Thyroid gland (tissue), 4 donors: ENCODE results near the gene RAD21L1. TPM values are rescaled to one million over a fixed set of nuclear protein-coding genes. Genes with fewer than 3 reads are reported as not detected.
"Not testable (repeated sequence)": the region's sequence is repeated elsewhere in the genome, so short reads cannot be mapped to it uniquely, and the experiment has no call there.

Source experiments
- DNase-seq, 2 donors: peaks; one replicate each; pipeline ENCODE4 v3.0.0-alpha.2; 2019
- H3K27ac ChIP-seq, 3 donors: fragments of 200-600 bp; sonication (generic); 1 replicate in 2 of 3; 2 replicates in 1 of 3; pipeline ENCODE4 v1.5.1; 2016 to 2019; ENCODE audit warnings: mild to moderate bottlenecking in 1 of 3, moderate library complexity in 1 of 3
- H3K27me3 ChIP-seq: fragments of 200-600 bp; sonication (generic); one replicate; pipeline ENCODE4 v1.5.1; 2019
- H3K36me3 ChIP-seq, 2 donors: fragments of 200-600 bp; sonication (generic); one replicate each; pipeline ENCODE4 v1.5.1; 2016 to 2019
- H3K4me1 ChIP-seq, 2 donors: fragments of 200-600 bp; sonication (generic); one replicate each; pipeline ENCODE4 v1.5.1; 2017 to 2019
- H3K4me3 ChIP-seq, 3 donors: fragments of 200-600 bp; sonication (generic); replicated peaks in 1 of 3; 1 replicate in 2 of 3; 2 replicates in 1 of 3; pipeline ENCODE4 v1.5.1; 2016; ENCODE audit warnings: mild to moderate bottlenecking in 1 of 3
- H3K9me3 ChIP-seq: fragments of 200-600 bp; sonication (generic); one replicate; pipeline ENCODE4 v1.5.1; 2017
- POLR2A ChIP-seq, 2 donors: fragments of 450-650 bp; IDR thresholded peaks; one replicate each; pipeline ENCODE4 v1.6.1; 2017; ENCODE audit warnings: antibody characterized with exemption in 2 of 2, mild to moderate bottlenecking in 2 of 2, moderate library complexity in 1 of 2
- WGBS, 2 donors: methylation state at CpG; one replicate each; pipeline ENCODE4 v1.1.5; 2017; 5-methylcytosine and 5-hydroxymethylcytosine counted together
- intact Hi-C: fragments of 100-400 bp; cut with DNase I; formaldehyde crosslinking; loops from one replicate; pipeline ENCODE4 v1.15.1; 2023
- total RNA-seq, 4 donors: library from RNA; depleted of rRNA; stranded (reverse); fragments of >200 nt; gene quantifications; one replicate each; pipeline ENCODE4 v1.2.3, GENCODE V29; 2016
- TF ChIP-seq, protein P1 (sequence below), 6 experiments: fragments of 200-600 bp in 3 of 6; fragments of 450-650 bp in 3 of 6; sonication (generic) in 3 of 6; IDR thresholded peaks; one replicate each; pipeline ENCODE4 v1.5.1; 2016 to 2019; ENCODE audit warnings: antibody characterized with exemption in 6 of 6, mild to moderate bottlenecking in 2 of 6, inconsistent platforms in 1 of 6, moderate library complexity in 1 of 6

Gene RAD21L1
- total RNA-seq, 4 donors from 2014 or later, result not detected

GRCh38 chr20:1241456-1241855 lies 15.6 kb downstream of the RAD21L1 start:
- DNase-seq, result no peak
- no peaks in the 10 kb centered on the region for H3K36me3 ChIP-seq
- no peak overlapping the region for H3K4me3 ChIP-seq
- TF ChIP-seq, protein P1, sequence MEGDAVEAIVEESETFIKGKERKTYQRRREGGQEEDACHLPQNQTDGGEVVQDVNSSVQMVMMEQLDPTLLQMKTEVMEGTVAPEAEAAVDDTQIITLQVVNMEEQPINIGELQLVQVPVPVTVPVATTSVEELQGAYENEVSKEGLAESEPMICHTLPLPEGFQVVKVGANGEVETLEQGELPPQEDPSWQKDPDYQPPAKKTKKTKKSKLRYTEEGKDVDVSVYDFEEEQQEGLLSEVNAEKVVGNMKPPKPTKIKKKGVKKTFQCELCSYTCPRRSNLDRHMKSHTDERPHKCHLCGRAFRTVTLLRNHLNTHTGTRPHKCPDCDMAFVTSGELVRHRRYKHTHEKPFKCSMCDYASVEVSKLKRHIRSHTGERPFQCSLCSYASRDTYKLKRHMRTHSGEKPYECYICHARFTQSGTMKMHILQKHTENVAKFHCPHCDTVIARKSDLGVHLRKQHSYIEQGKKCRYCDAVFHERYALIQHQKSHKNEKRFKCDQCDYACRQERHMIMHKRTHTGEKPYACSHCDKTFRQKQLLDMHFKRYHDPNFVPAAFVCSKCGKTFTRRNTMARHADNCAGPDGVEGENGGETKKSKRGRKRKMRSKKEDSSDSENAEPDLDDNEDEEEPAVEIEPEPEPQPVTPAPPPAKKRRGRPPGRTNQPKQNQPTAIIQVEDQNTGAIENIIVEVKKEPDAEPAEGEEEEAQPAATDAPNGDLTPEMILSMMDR (IDR thresholded peaks at IDR 0.05), result no peak
- TF ChIP-seq POLR2A (IDR thresholded peaks at IDR 0.05), result no peak
- intact Hi-C loops, result no loop called here
- H3K27ac ChIP-seq, result no peak overlapping the region
- no peaks in the 10 kb centered on the region for H3K27me3 ChIP-seq
- H3K4me1 ChIP-seq, result no peaks in the 10 kb centered on the region
- H3K9me3 ChIP-seq, result no peaks in the 10 kb centered on the region

GRCh38 chr20:1242099-1242498 lies 16.3 kb downstream of the RAD21L1 start:
- no peak for TF ChIP-seq POLR2A (IDR thresholded peaks at IDR 0.05)
- TF ChIP-seq, protein P1 (IDR thresholded peaks at IDR 0.05), result no peak
- Histone ChIP-seq H3K9me3 (no peaks in the 10 kb centered on the region), H3K4me1 (no peaks in the 10 kb centered on the region), H3K4me3 (no peak overlapping the region), H3K27ac (no peak overlapping the region), H3K27me3 (no peaks in the 10 kb centered on the region), H3K36me3 (no peaks in the 10 kb centered on the region)
- no peak for DNase-seq
- WGBS, 2 donors, result 85 to 92% methylated on average over 3 of the region's 3 CpGs
- intact Hi-C loops, result no loop called here

GRCh38 chr20:1242530-1242929 lies 16.7 kb downstream of the RAD21L1 start:
- 65 to 66% methylated on average over 2 of the region's 2 CpGs for WGBS, 2 donors
- Histone ChIP-seq H3K4me1 (no peaks in the 10 kb centered on the region), H3K36me3 (no peaks in the 10 kb centered on the region), H3K27me3 (no peaks in the 10 kb centered on the region), H3K4me3 (no peak overlapping the region), H3K9me3 (no peaks in the 10 kb centered on the region), H3K27ac (no peak overlapping the region)
- intact Hi-C loops, result no loop called here
- no peak for DNase-seq
- TF ChIP-seq, protein P1 (IDR thresholded peaks at IDR 0.05), result no peak
- TF ChIP-seq POLR2A (IDR thresholded peaks at IDR 0.05), result no peak

- intact Hi-C loops, result no loop called here
- no peak for DNase-seq
- Histone ChIP-seq H3K27me3 (no peaks in the 10 kb centered on the region), H3K9me3 (no peaks in the 10 kb centered on the region), H3K27ac (no peak overlapping the region), H3K36me3 (no peaks in the 10 kb centered on the region), H3K4me3 (no peak overlapping the region), H3K4me1 (no peaks in the 10 kb centered on the region)
- no peak for TF ChIP-seq POLR2A (IDR thresholded peaks at IDR 0.05)
- 67 to 72% methylated on average over 2 of the region's 2 CpGs for WGBS, 2 donors
Measured at GRCh38 chr20:1245578-1245977, 19.7 kb downstream of the RAD21L1 start.

DNA sequence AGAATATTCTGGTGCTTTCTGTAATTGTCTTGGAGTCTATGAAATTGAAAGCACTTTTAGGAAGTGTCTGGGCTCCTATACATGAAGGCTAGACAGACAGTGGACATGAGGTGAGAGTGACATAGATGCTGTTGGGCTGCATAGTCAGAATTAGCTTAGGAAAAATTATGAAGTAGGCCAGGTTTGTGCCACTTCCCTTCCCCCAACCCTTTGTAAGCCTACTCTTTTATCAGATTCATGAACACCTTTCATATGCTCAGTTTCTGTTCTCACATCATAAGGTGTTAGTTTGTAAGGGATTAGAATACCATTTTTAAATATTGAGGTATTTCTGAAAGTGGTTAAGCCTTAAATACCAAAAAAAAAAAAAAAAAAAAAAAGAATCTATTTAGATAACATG lies 21.8 kb downstream of the RAD21L1 start:
- no peaks in the 10 kb centered on the region for H3K9me3 ChIP-seq
- DNase-seq, result no peak
- no peak overlapping the region for H3K4me3 ChIP-seq
- H3K27me3 ChIP-seq, result no peaks in the 10 kb centered on the region
- no peak for TF ChIP-seq POLR2A (IDR thresholded peaks at IDR 0.05)
- TF ChIP-seq, protein P1 (IDR thresholded peaks at IDR 0.05), result no peak
- H3K4me1 ChIP-seq, result no peaks in the 10 kb centered on the region
- H3K27ac ChIP-seq, result no peak overlapping the region
- no peaks in the 10 kb centered on the region for H3K36me3 ChIP-seq
- intact Hi-C loops, result no loop called here

DNA sequence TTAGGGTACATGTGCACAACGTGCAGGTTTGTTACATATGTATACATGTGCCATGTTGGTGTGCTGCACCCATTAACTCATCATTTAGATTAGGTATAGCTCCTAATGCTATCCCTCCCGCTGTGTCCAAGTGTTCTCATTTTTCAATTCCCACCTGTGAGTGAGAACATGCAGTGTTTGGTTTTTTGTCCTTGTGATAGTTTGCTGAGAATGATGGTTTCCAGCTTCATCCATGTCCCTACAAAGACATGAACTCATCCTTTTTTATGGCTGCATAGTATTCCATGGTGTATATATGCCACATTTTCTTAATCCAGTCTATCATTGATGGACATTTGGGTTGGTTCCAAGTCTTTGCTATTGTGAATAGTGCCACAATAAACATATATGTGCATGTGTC lies 24.4 kb downstream of the RAD21L1 start:
- H3K27ac ChIP-seq, H3K4me1 ChIP-seq, H3K36me3 ChIP-seq, H3K4me3 ChIP-seq, intact Hi-C loops, H3K9me3 ChIP-seq, H3K27me3 ChIP-seq, DNase-seq: not testable (repeated sequence)
- 88 to 94% methylated on average over 2 of the region's 2 CpGs for WGBS, 2 donors
